ENCODE results near the gene BTNL3. TPM values are rescaled to one million over a fixed set of nuclear protein-coding genes. Genes with fewer than 3 reads are reported as not detected.

BTNL3 gene
- total and polyA plus RNA-seq, 9 of the 15 experiments (the other 6 are each of a cell fraction or from before 2014, with no cell fraction given): 0.03 to 0.44 (median 0.04) TPM; not detected in 4

GRCh38 chr5:181028032-181028819 lies 39.6 kb downstream of the BTNL3 start (continued):
- TF ChIP-seq NCOA6 (IDR thresholded peaks at IDR 0.05): no peak
- TF ChIP-seq ZNF263 (CRISPR knock-in tag; IDR thresholded peaks at IDR 0.05; ENCODE audit: borderline replicate concordance): 0 out of 2 replicates have a peak, but pooled peaks have one; percentile 66
- no peak for TF ChIP-seq BMI1 (IDR thresholded peaks at IDR 0.05; ENCODE audit: low read length)
- no peak for TF ChIP-seq ZNF165 (CRISPR knock-in tag; IDR thresholded peaks at IDR 0.05; ENCODE audit: borderline replicate concordance)
- TF ChIP-seq ZNF282 (CRISPR knock-in tag; IDR thresholded peaks at IDR 0.05): no peak
- TF ChIP-seq TSC22D4 (tag; IDR thresholded peaks at IDR 0.05): no peak
- TF ChIP-seq ETV5 (CRISPR knock-in tag; IDR thresholded peaks at IDR 0.05; ENCODE audit: low read depth): peak; percentile 90
- no peak for TF ChIP-seq RNF2 (IDR thresholded peaks at IDR 0.05)
- no peak for TF ChIP-seq NFXL1 (CRISPR knock-in tag; IDR thresholded peaks at IDR 0.05)
- TF ChIP-seq MYC (IDR thresholded peaks at IDR 0.05; ENCODE audit: low read depth, low read length): peak; percentile 83
- no peak for TF ChIP-seq MYC (CRISPR knock-in tag; IDR thresholded peaks at IDR 0.05; ENCODE audit: borderline replicate concordance, low read depth)
- no peak for TF ChIP-seq NR1H2 (CRISPR knock-in tag; IDR thresholded peaks at IDR 0.05)
- TF ChIP-seq YY1 (IDR thresholded peaks at IDR 0.05; ENCODE audit: borderline replicate concordance in 1 of 3, control insufficient read depth in 1 of 3, extremely low read depth in 1 of 3, insufficient read depth in 3 of 3, insufficient read length in 1 of 3, insufficient replicate concordance in 2 of 3, low read depth in 1 of 3, low read length in 2 of 3): peak in 1 of 3 experiments; percentile 23
- peak; percentile 68; the same call in 1 of the 2 replicates for TF ChIP-seq ARID4B (CRISPR knock-in tag; IDR thresholded peaks at IDR 0.05)
- peak; percentile 98 for TF ChIP-seq MTA3 (IDR thresholded peaks at IDR 0.05; ENCODE audit: borderline replicate concordance)
- peak; percentile 7 for TF ChIP-seq ZFP36 (IDR thresholded peaks at IDR 0.05; ENCODE audit: low read depth, low read length, partially characterized antibody)
- TF ChIP-seq HBP1 (CRISPR knock-in tag; IDR thresholded peaks at IDR 0.05): no peak
- TF ChIP-seq FOXK1 (CRISPR knock-in tag; IDR thresholded peaks at IDR 0.05; ENCODE audit: borderline replicate concordance): peak; percentile 42; the same call in 1 of the 2 replicates
